Epidermal melanocyte (primary cell): ENCODE measurements around the gene LONP1.
"Not testable (repeated sequence)": the region's sequence is repeated elsewhere in the genome, so short reads cannot be mapped to it uniquely, and the experiment has no call there.

Experiments
- DNase-seq: peaks from one replicate; pipeline ENCODE4 v3.0.0; 2011; ENCODE audit warnings: low spot score; ENCODE audit not compliant: insufficient read length

LONP1 gene

GRCh38 chr19:5711713-5712161 lies 8.2 kb downstream of the LONP1 start:
- DNase-seq, result peak; percentile 12

GRCh38 chr19:5711025-5711424 lies 8.9 kb downstream of the LONP1 start:
- peak; percentile 12 for DNase-seq

- DNase-seq, result peak; percentile 15
Observed at GRCh38 chr19:5707576-5708575, 12.1 kb downstream of the LONP1 start.

- peak; percentile 18 for DNase-seq
Observed at GRCh38 chr19:5706876-5707573, 12.9 kb downstream of the LONP1 start.

GRCh38 chr19:5705552-5705951 lies 14.4 kb downstream of the LONP1 start:
- DNase-seq, result peak; percentile 9

- DNase-seq, result peak; percentile 7
Observed at GRCh38 chr19:5703819-5704818, 15.8 kb downstream of the LONP1 start.

- not testable (repeated sequence) for DNase-seq
Observed at GRCh38 chr19:5702053-5702410, 17.9 kb downstream of the LONP1 start.

GRCh38 chr19:5700455-5701092 lies 19.4 kb downstream of the LONP1 start:
- no peak for DNase-seq

- DNase-seq, result no peak
Observed at GRCh38 chr19:5698635-5699422, 21.1 kb downstream of the LONP1 start.

GRCh38 chr19:5697890-5698634 lies 21.9 kb downstream of the LONP1 start:
- peak; percentile 4 for DNase-seq

GRCh38 chr19:5697022-5697889 lies 22.7 kb downstream of the LONP1 start:
- DNase-seq, result no peak

- no peak for DNase-seq
Observed at GRCh38 chr19:5696196-5697021, 23.5 kb downstream of the LONP1 start.

GRCh38 chr19:5695649-5696195 lies 24.2 kb downstream of the LONP1 start:
- no peak for DNase-seq

GRCh38 chr19:5694956-5695648 lies 24.8 kb downstream of the LONP1 start:
- DNase-seq, result no peak

GRCh38 chr19:5694167-5694955 lies 25.6 kb downstream of the LONP1 start:
- DNase-seq, result no peak
